Prostate gland (tissue), 2 donors: ENCODE results near the gene LTBP2.
"Not testable (repeated sequence)": the region's sequence is repeated elsewhere in the genome, so short reads cannot be mapped to it uniquely, and the experiment has no call there.

ENCODE experiments used
- POLR2A ChIP-seq: fragments of 450-650 bp; IDR thresholded peaks from one replicate; pipeline ENCODE4 v1.6.1; 2016; ENCODE audit warnings: antibody characterized with exemption, mild to moderate bottlenecking
- TF ChIP-seq, protein P1 (sequence below), 4 experiments: fragments of 200-600 bp in 2 of 4; fragments of 450-650 bp in 2 of 4; sonication (generic) in 2 of 4; IDR thresholded peaks; 1 replicate in 3 of 4; 2 replicates in 1 of 4; pipeline ENCODE4 v1.5.1; 2016 to 2019; ENCODE audit warnings: antibody characterized with exemption in 4 of 4, mild to moderate bottlenecking in 2 of 4, moderate library complexity in 2 of 4

DNA sequence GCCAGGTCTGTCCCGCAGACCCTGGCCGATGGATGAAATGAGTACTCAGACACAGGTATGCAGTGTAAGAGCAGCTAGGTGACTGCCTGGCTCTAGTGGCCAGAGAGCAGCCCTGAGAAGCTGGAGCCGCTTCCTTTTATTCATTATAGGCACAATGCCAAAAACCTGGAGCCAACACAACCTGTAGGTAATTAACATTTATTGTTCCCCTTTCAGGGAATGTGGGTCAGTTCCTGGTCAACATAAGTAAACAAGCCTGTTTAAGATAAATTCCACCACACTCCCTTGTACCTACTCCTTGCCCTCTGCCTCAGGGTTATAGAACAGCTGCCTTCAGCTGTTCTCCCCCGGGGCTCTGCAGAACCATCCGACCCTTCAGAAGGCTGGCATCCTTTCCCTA lies 157.6 kb downstream of the LTBP2 start:
- TF ChIP-seq POLR2A = not testable (repeated sequence)
- TF ChIP-seq, protein P1, sequence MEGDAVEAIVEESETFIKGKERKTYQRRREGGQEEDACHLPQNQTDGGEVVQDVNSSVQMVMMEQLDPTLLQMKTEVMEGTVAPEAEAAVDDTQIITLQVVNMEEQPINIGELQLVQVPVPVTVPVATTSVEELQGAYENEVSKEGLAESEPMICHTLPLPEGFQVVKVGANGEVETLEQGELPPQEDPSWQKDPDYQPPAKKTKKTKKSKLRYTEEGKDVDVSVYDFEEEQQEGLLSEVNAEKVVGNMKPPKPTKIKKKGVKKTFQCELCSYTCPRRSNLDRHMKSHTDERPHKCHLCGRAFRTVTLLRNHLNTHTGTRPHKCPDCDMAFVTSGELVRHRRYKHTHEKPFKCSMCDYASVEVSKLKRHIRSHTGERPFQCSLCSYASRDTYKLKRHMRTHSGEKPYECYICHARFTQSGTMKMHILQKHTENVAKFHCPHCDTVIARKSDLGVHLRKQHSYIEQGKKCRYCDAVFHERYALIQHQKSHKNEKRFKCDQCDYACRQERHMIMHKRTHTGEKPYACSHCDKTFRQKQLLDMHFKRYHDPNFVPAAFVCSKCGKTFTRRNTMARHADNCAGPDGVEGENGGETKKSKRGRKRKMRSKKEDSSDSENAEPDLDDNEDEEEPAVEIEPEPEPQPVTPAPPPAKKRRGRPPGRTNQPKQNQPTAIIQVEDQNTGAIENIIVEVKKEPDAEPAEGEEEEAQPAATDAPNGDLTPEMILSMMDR (IDR thresholded peaks at IDR 0.05) = not testable (repeated sequence)
